ENCODE data around the gene AQP6.

DNA sequence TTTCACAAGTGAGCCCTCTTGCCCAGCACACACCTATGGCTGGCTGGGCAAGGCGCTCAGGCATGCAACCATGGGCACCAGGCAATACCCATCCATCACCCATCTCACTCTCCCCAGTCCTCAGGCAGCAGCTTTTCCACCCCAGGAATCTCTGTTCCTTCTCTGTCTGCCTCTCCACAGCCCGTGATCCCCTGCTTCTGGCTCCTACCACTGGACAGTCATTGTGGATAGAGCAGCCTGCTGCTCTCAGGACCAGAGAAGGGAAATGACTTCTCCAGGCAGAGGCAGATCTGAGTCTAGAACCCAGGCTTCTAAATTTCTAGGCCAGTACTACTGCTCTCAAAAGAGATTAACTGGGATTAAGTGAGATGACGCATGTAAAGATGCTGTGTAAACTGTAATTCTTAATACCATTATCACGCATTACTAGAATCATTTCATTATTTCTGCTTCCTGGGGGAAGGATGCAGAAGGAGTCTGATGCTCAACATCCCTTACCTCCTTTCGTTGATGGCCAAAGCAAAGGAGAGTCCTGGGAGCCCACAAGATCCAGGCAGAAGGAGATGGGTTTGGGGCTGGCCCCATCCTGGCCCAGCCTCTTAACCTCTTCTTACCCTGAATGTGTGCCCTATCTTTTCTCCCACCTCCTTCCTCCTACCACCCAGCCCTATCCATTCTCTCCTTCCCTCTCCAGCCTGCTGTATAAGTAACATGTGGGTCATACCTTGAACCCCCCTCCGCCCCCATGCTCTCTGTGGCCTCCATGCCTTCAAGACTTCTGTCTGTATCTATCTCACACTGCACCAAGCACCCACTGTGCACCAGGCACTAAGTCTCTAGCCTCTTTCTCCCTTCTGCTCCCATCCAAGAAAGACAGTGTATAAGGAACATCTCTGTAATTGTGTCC, 15.8 kb upstream of the AQP6 start:
- TF ChIP-seq CTCF (IDR thresholded peaks at IDR 0.05) (no peak), POLR2A (IDR thresholded peaks at IDR 0.05) (no peak)
